ENCODE data around the gene SMARCD3.

Gene SMARCD3

GRCh38 chr7:151272877-151273276 is 24.4 kb upstream of the SMARCD3 start:
- no peak overlapping the region for H3K27ac ChIP-seq
- no peak for TF ChIP-seq CTCF (conservative IDR thresholded peaks at IDR 0.05)
- no peak for TF ChIP-seq ZFX (IDR thresholded peaks at IDR 0.05)

- no peak overlapping the region for H3K27ac ChIP-seq
- no peak for TF ChIP-seq ZFX (IDR thresholded peaks at IDR 0.05)
- no peak for TF ChIP-seq CTCF (conservative IDR thresholded peaks at IDR 0.05)
These were observed 23.9 kb upstream of the SMARCD3 start for GRCh38 chr7:151272405-151272804.

- H3K27ac ChIP-seq = no peak overlapping the region
- TF ChIP-seq ZFX (IDR thresholded peaks at IDR 0.05) (no peak), CTCF (conservative IDR thresholded peaks at IDR 0.05) (no peak)
These were observed 23.3 kb upstream of the SMARCD3 start for GRCh38 chr7:151271699-151272355.

- H3K27ac ChIP-seq = no peak overlapping the region
- no peak for TF ChIP-seq ZFX (IDR thresholded peaks at IDR 0.05)
- no peak for TF ChIP-seq CTCF (conservative IDR thresholded peaks at IDR 0.05)
These were observed 21.0 kb upstream of the SMARCD3 start for GRCh38 chr7:151269511-151269910.

- no peak overlapping the region for H3K27ac ChIP-seq
- TF ChIP-seq CTCF (conservative IDR thresholded peaks at IDR 0.05) (no peak), ZFX (IDR thresholded peaks at IDR 0.05) (no peak)
These were observed 16.9 kb upstream of the SMARCD3 start for GRCh38 chr7:151265351-151265931.

- no peak overlapping the region for H3K27ac ChIP-seq
- TF ChIP-seq CTCF (conservative IDR thresholded peaks at IDR 0.05) = no peak
- TF ChIP-seq ZFX (IDR thresholded peaks at IDR 0.05) = no peak
These were observed 16.1 kb upstream of the SMARCD3 start for GRCh38 chr7:151264615-151265014.

GRCh38 chr7:151261529-151261928 is 13.0 kb upstream of the SMARCD3 start:
- no peak overlapping the region for H3K27ac ChIP-seq
- no peak for TF ChIP-seq CTCF (conservative IDR thresholded peaks at IDR 0.05)
- TF ChIP-seq ZFX (IDR thresholded peaks at IDR 0.05) = no peak

Data from C4-2B (cell line).